ENCODE results near the gene XRN1.
"Not testable (repeated sequence)": the region's sequence is repeated elsewhere in the genome, so short reads cannot be mapped to it uniquely, and the experiment has no call there.

XRN1 gene

GRCh38 chr3:142332390-142332789 is 115.4 kb downstream of the XRN1 start:
- Histone ChIP-seq H3K4me3 (replicated peaks; ENCODE audit: insufficient read depth, low read length) (no peak overlapping the region), H3K27me3 (ENCODE audit: insufficient read depth, poor library complexity, severe bottlenecking) (no peaks in the 10 kb centered on the region), H3K27ac (replicated peaks) (no peak overlapping the region)
- TF ChIP-seq SPI1 (IDR thresholded peaks at IDR 0.05; ENCODE audit: borderline replicate concordance, low read depth), result no peak
- no peak for DNase-seq (ENCODE audit: low read depth in 1 of 2, low spot score in 1 of 2)

- DNase-seq (ENCODE audit: low read depth in 1 of 2, low spot score in 1 of 2); H3K27ac ChIP-seq (replicated peaks); H3K27me3 ChIP-seq (ENCODE audit: insufficient read depth, poor library complexity, severe bottlenecking); H3K4me3 ChIP-seq (replicated peaks; ENCODE audit: insufficient read depth, low read length): not testable (repeated sequence)
Measured at GRCh38 chr3:142324275-142324953, 123.4 kb downstream of the XRN1 start.

DNA sequence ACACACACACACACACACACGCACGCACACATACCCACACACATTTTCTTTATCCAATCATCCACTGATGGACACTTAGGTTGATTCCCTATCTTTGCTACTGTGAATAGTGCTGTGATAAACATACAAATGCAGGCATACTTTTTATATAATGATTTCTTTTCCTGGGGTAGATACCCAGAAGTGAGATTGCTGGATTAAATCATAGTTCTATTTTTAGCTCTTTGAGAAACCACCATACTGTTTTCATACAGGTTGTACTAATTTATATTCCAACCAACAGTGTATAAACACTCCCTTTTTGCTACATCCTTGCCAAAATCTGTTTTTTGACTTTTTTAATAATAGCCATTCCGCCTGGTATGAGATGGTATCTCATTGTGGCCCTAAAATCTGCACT is 127.9 kb downstream of the XRN1 start:
- H3K27ac ChIP-seq (replicated peaks), result no peak overlapping the region
- no peak overlapping the region for H3K4me3 ChIP-seq (replicated peaks; ENCODE audit: insufficient read depth, low read length)
- H3K27me3 ChIP-seq (ENCODE audit: insufficient read depth, poor library complexity, severe bottlenecking), result no peaks in the 10 kb centered on the region
- TF ChIP-seq REST (IDR thresholded peaks at IDR 0.05; ENCODE audit: insufficient replicate concordance, low read depth) (no peak), GABPA (IDR thresholded peaks at IDR 0.05; ENCODE audit: low read depth) (no peak), SPI1 (IDR thresholded peaks at IDR 0.05; ENCODE audit: borderline replicate concordance, low read depth) (no peak), POLR2AphosphoS5 (IDR thresholded peaks at IDR 0.05; ENCODE audit: low read depth) (no peak)
- TF ChIP-seq, protein P1, sequence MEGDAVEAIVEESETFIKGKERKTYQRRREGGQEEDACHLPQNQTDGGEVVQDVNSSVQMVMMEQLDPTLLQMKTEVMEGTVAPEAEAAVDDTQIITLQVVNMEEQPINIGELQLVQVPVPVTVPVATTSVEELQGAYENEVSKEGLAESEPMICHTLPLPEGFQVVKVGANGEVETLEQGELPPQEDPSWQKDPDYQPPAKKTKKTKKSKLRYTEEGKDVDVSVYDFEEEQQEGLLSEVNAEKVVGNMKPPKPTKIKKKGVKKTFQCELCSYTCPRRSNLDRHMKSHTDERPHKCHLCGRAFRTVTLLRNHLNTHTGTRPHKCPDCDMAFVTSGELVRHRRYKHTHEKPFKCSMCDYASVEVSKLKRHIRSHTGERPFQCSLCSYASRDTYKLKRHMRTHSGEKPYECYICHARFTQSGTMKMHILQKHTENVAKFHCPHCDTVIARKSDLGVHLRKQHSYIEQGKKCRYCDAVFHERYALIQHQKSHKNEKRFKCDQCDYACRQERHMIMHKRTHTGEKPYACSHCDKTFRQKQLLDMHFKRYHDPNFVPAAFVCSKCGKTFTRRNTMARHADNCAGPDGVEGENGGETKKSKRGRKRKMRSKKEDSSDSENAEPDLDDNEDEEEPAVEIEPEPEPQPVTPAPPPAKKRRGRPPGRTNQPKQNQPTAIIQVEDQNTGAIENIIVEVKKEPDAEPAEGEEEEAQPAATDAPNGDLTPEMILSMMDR (IDR thresholded peaks at IDR 0.05; ENCODE audit: insufficient read depth, low read length), result no peak
- DNase-seq (ENCODE audit: low read depth in 1 of 2, low spot score in 1 of 2), result no peak

DNA sequence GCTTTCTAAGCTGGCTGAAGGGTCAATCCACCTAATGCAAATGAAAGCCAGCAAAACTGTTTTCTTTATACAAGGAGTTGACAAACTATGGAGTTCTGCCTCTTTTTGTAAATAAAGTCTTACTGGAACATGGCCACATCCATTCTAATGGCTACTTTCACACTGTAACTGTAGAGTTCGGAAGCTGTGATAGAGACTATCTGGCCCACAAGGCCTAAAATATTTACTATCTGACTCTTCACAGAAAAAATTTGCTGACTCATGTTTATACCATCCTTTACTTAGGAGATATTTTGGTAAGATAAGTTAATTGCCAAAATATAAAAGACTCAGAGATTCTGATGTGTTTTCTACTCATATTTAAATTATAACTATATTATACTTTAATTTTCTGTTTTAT is 128.7 kb downstream of the XRN1 start:
- no peak for DNase-seq (ENCODE audit: low read depth in 1 of 2, low spot score in 1 of 2)
- Histone ChIP-seq H3K27ac (replicated peaks) (no peak overlapping the region), H3K4me3 (replicated peaks; ENCODE audit: insufficient read depth, low read length) (no peak overlapping the region)

More for the DNA sequence above, 128.7 kb downstream of the XRN1 start:
- no peaks in the 10 kb centered on the region for H3K27me3 ChIP-seq (ENCODE audit: insufficient read depth, poor library complexity, severe bottlenecking)
- TF ChIP-seq, protein P1 (IDR thresholded peaks at IDR 0.05; ENCODE audit: insufficient read depth, low read length), result no peak
- TF ChIP-seq POLR2AphosphoS5 (IDR thresholded peaks at IDR 0.05; ENCODE audit: low read depth), result no peak
- TF ChIP-seq GABPA (IDR thresholded peaks at IDR 0.05; ENCODE audit: low read depth), result no peak
- no peak for TF ChIP-seq SPI1 (IDR thresholded peaks at IDR 0.05; ENCODE audit: borderline replicate concordance, low read depth)
- TF ChIP-seq REST (IDR thresholded peaks at IDR 0.05; ENCODE audit: insufficient replicate concordance, low read depth), result no peak

Data from HL-60 (cell line).